ENCODE measurements around the gene MAU2.

MAU2 gene

GRCh38 chr19:19341026-19341425 is 20.4 kb downstream of the MAU2 start:
- Histone ChIP-seq H3K27ac (ENCODE audit: low read length) (no peak overlapping the region), H4K20me1 (ENCODE audit: insufficient read depth, low read length) (no peaks in the 10 kb centered on the region), H2AFZ (ENCODE audit: low read depth, low read length) (no peak overlapping the region), H3K4me2 (ENCODE audit: low read length) (no peak overlapping the region), H3K79me2 (ENCODE audit: low read length) (no peaks in the 10 kb centered on the region), H3K9me3 (ENCODE audit: insufficient read depth, low read length) (no peaks in the 10 kb centered on the region), H3K4me3 (ENCODE audit: low read length) (no peak overlapping the region), H3K36me3 (replicated peaks; ENCODE audit: low read depth, low read length) (peaks cover 61% of the 10 kb centered on the region), H3K27me3 (ENCODE audit: low read depth, low read length) (no peaks in the 10 kb centered on the region), H3K9ac (ENCODE audit: low read length) (no peak overlapping the region), H3K4me1 (ENCODE audit: low read length) (peaks cover 5% of the 10 kb centered on the region)
- no peak for TF ChIP-seq EZH2phosphoT487 (IDR thresholded peaks at IDR 0.05; ENCODE audit: low read depth)
- TF ChIP-seq, protein P1, sequence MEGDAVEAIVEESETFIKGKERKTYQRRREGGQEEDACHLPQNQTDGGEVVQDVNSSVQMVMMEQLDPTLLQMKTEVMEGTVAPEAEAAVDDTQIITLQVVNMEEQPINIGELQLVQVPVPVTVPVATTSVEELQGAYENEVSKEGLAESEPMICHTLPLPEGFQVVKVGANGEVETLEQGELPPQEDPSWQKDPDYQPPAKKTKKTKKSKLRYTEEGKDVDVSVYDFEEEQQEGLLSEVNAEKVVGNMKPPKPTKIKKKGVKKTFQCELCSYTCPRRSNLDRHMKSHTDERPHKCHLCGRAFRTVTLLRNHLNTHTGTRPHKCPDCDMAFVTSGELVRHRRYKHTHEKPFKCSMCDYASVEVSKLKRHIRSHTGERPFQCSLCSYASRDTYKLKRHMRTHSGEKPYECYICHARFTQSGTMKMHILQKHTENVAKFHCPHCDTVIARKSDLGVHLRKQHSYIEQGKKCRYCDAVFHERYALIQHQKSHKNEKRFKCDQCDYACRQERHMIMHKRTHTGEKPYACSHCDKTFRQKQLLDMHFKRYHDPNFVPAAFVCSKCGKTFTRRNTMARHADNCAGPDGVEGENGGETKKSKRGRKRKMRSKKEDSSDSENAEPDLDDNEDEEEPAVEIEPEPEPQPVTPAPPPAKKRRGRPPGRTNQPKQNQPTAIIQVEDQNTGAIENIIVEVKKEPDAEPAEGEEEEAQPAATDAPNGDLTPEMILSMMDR (IDR thresholded peaks at IDR 0.05; ENCODE audit: low read depth, low read length): no peak

- Histone ChIP-seq H3K4me2 (ENCODE audit: low read length) (no peak overlapping the region), H3K9ac (ENCODE audit: low read length) (no peak overlapping the region), H3K36me3 (replicated peaks; ENCODE audit: low read depth, low read length) (peaks cover 65% of the 10 kb centered on the region), H3K79me2 (ENCODE audit: low read length) (no peaks in the 10 kb centered on the region), H3K4me1 (ENCODE audit: low read length) (no peaks in the 10 kb centered on the region), H3K27ac (ENCODE audit: low read length) (no peak overlapping the region), H3K9me3 (ENCODE audit: insufficient read depth, low read length) (no peaks in the 10 kb centered on the region), H3K4me3 (ENCODE audit: low read length) (no peak overlapping the region), H3K27me3 (ENCODE audit: low read depth, low read length) (no peaks in the 10 kb centered on the region), H2AFZ (ENCODE audit: low read depth, low read length) (no peak overlapping the region), H4K20me1 (ENCODE audit: insufficient read depth, low read length) (0 out of 2 replicates have a peak, but pooled peaks cover 5% of the 10 kb centered on the region)
- TF ChIP-seq, protein P1 (IDR thresholded peaks at IDR 0.05; ENCODE audit: low read depth, low read length): peak; percentile 92
- no peak for TF ChIP-seq EZH2phosphoT487 (IDR thresholded peaks at IDR 0.05; ENCODE audit: low read depth)
Observed at GRCh38 chr19:19342086-19343015, 21.7 kb downstream of the MAU2 start.

- no peaks in the 10 kb centered on the region for H3K27me3 ChIP-seq (ENCODE audit: low read depth, low read length)
- no peak for TF ChIP-seq EZH2phosphoT487 (IDR thresholded peaks at IDR 0.05; ENCODE audit: low read depth)
- TF ChIP-seq, protein P1 (IDR thresholded peaks at IDR 0.05; ENCODE audit: low read depth, low read length): no peak; the same call in 1 of the 2 replicates
- H3K4me2 ChIP-seq (ENCODE audit: low read length): no peak overlapping the region
- H3K9me3 ChIP-seq (ENCODE audit: insufficient read depth, low read length): no peaks in the 10 kb centered on the region
- no peak overlapping the region for H3K27ac ChIP-seq (ENCODE audit: low read length)
- H3K79me2 ChIP-seq (ENCODE audit: low read length): no peaks in the 10 kb centered on the region
- no peak overlapping the region for H3K4me3 ChIP-seq (ENCODE audit: low read length)
- H3K36me3 ChIP-seq (replicated peaks; ENCODE audit: low read depth, low read length): peaks cover 58% of the 10 kb centered on the region
- no peaks in the 10 kb centered on the region for H3K4me1 ChIP-seq (ENCODE audit: low read length)
- H2AFZ ChIP-seq (ENCODE audit: low read depth, low read length): no peak overlapping the region
- 0 out of 2 replicates have a peak, but pooled peaks cover 5% of the 10 kb centered on the region for H4K20me1 ChIP-seq (ENCODE audit: insufficient read depth, low read length)
- no peak overlapping the region for H3K9ac ChIP-seq (ENCODE audit: low read length)
Observed at GRCh38 chr19:19343016-19343362, 22.4 kb downstream of the MAU2 start.

DNA sequence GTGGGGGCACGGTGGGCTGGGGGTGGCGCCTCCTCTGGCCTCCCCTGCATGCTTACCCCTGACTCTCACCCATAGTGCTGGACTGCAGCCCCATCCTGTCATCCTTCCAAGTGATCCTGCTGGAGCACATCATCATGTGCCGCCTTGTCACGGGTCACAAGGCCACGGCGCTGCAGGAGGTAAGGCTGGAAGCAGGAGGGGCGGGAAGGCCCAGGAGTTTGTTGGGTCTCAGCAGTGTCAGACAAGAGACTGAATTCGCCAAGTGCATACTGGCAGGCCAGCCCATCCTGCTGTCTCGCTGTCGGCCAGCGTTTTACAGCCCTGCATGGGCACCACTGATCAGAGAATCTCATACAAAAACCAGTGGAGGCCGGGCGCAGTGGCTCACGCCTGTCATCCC is 23.1 kb downstream of the MAU2 start:
- no peaks in the 10 kb centered on the region for H3K27me3 ChIP-seq (ENCODE audit: low read depth, low read length)
- H3K4me2 ChIP-seq (ENCODE audit: low read length): no peak overlapping the region
- no peaks in the 10 kb centered on the region for H3K79me2 ChIP-seq (ENCODE audit: low read length)
- no peak overlapping the region for H3K4me3 ChIP-seq (ENCODE audit: low read length)
- H3K36me3 ChIP-seq (replicated peaks; ENCODE audit: low read depth, low read length): peaks cover 56% of the 10 kb centered on the region
- 0 out of 2 replicates have a peak, but pooled peaks cover 5% of the 10 kb centered on the region for H4K20me1 ChIP-seq (ENCODE audit: insufficient read depth, low read length)
- H3K9ac ChIP-seq (ENCODE audit: low read length): no peak overlapping the region
- H3K9me3 ChIP-seq (ENCODE audit: insufficient read depth, low read length): no peaks in the 10 kb centered on the region
- TF ChIP-seq, protein P1 (IDR thresholded peaks at IDR 0.05; ENCODE audit: low read depth, low read length): no peak
- no peak for TF ChIP-seq EZH2phosphoT487 (IDR thresholded peaks at IDR 0.05; ENCODE audit: low read depth)
- no peak overlapping the region for H3K27ac ChIP-seq (ENCODE audit: low read length)
- no peaks in the 10 kb centered on the region for H3K4me1 ChIP-seq (ENCODE audit: low read length)
- H2AFZ ChIP-seq (ENCODE audit: low read depth, low read length): no peak overlapping the region

All from OCI-LY3 (cell line).